Measurements from ENCODE around the gene PITPNM3.

DNA sequence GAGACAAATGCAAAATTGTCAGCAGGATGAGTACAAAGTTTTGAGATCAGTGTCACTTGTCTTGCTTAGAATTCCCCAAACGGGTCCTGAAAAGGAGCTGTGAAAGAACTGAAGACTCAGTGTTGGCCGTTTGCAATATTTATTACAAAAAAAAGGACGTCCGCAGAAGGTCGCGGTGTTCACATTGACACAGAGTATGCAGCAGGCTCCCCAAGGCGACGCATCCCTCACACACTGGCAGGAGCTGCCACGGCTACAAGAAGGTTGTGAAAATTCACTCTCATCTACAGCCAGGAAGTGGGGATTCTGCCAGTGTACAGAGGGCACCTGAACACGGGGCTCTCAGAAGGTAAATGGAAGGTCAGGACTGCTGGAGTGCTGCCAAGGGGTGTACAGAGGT, 147.6 kb downstream of the PITPNM3 start:
- TF ChIP-seq, protein P1, sequence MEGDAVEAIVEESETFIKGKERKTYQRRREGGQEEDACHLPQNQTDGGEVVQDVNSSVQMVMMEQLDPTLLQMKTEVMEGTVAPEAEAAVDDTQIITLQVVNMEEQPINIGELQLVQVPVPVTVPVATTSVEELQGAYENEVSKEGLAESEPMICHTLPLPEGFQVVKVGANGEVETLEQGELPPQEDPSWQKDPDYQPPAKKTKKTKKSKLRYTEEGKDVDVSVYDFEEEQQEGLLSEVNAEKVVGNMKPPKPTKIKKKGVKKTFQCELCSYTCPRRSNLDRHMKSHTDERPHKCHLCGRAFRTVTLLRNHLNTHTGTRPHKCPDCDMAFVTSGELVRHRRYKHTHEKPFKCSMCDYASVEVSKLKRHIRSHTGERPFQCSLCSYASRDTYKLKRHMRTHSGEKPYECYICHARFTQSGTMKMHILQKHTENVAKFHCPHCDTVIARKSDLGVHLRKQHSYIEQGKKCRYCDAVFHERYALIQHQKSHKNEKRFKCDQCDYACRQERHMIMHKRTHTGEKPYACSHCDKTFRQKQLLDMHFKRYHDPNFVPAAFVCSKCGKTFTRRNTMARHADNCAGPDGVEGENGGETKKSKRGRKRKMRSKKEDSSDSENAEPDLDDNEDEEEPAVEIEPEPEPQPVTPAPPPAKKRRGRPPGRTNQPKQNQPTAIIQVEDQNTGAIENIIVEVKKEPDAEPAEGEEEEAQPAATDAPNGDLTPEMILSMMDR (conservative IDR thresholded peaks at IDR 0.05 in 1 of 2, IDR thresholded peaks at IDR 0.05 in 1 of 2; ENCODE audit: low read depth in 1 of 2, low read length in 2 of 2): no peak
- no peak for TF ChIP-seq EZH2 (IDR thresholded peaks at IDR 0.05; ENCODE audit: low read length, missing control alignments)

Measured in fibroblast of lung (primary cell).